NCI-H510A (cell line): ENCODE results near the gene WDCP.

Experiments used
- DNase-seq: peaks from one replicate; lab custom pipeline; 2025; lab: John Stamatoyannopoulos, UW

Gene WDCP

DNA sequence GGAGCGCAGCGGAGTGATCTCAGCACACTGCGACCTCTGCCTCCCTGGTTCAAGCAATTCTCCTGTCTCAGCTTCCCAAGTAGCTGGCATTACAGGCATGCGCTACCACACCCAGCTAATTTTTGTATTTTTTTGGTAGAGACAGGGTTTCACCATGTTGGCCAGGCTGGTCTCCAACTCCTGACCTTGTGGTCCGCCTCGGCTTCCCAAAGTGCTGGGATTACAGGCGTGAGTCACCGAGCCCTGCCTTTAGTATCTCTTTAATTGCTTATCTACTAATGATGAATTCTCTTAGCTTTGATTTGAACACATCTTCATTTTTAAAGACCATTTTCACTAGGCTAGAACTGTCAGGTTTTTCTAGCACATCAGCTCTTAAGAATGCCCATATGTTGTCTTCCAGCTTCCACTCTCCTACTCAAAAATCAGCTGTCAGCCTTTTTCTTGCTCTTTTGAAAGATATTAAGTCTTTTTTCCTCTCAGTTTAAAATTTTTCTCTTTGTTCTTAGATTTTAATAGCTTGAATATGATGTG, 53.4 kb downstream of the WDCP start:
- no peak for DNase-seq

DNA sequence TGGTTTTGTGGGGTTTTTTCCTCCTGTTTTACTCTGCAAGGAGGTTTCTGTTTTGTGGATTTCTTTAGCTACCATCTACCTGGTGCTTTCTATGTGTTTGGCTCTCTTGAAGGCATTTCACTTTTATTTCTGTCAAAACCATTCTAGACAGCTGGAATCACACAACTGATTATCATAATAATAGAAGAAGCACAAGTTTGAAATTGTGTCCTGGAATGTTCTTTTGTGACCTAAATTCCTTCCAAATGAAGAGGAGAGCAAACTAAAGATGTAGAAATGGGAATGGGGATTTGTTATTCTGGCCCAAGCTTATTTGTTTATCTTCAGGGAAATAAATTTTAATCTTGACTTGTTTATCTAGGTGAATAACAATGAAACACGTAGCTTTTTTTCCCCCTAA, 54.3 kb downstream of the WDCP start:
- no peak for DNase-seq

DNA sequence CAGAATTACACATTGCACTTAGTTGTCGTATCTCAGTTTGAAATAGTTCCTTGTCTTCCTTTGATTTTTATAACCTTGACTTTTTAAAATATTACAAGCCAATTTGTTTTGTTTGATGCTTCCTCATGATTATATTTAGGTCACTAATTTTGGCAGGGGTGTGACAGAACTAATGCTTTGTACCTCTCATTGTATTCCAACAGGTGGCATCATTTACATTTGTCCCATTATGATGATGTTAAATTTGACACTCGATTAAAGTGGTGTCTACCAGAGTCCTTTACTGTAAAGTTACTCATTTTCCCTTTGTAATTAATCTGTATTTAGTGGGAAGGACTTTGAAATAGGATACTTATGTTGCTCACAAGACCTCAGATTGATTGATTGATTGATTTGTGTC, 58.8 kb downstream of the WDCP start:
- DNase-seq: no peak
